NCI-H2107 (cell line): ENCODE results near the gene AKT1.

Experiments used
- DNase-seq: peaks from one replicate; lab custom pipeline; 2025; lab: John Stamatoyannopoulos, UW

Gene AKT1

GRCh38 chr14:104786091-104786586 is 9.4 kb downstream of the AKT1 start:
- DNase-seq: no peak

- DNase-seq: no peak
Observed at GRCh38 chr14:104785708-104786080, 9.9 kb downstream of the AKT1 start.

DNA sequence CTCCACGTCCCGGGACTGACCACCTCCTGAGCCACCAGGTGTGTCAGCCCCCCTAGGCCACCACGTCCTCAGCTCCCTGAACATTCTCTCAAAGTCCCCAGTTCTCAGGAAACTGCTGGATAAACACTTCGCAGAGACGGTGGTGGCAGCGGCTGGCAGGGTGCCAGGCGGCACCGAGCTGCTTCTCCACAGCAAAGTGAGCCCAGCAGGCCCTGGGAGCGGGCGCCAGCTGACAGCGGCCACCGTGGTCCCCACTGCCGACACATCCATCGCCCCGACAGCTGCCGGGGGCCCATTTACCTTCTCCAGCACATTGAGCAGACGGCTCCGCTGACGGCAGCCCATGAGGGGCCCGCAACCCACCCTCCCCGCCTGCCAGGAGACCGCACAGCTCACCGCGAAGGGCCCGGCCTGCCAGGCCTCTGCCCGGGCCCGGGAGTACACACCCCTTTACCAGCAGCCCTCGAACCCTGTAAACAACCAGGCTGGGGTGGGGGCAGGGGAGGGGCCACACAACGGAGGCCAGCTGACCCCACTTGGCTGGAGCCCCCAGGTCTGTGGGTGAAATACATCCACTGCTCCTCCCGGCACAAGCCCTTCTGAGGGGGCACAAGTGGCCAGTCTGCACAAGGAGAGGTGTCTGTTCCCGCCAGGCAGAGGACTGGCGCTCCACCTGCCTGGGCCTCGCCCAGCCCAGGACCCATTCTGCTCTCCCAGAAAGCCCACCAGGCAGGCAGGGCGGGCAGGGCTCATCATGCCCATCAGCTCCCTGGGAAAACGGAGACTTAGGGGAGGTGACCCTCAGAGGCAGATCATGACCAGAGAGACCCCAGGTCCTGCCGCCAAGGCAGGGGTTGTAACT is 10.5 kb downstream of the AKT1 start:
- peak; percentile 43 for DNase-seq

DNA sequence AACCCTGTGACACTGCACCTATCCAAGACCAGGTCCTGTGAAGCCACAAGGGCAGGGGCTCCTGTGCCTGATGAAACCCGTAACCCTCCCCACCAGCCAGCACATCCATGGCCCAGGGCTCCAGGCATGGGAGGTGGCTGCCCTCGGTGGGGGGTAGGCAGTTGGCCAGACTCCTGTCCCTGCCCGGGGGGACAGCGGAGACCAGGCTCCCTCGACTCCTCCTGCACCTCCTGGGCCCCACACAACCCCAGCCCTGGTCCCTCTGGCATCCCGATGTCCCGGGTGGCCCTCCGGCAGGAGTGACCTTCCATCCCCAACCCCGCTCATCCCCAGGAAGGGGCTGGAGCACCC is 11.4 kb downstream of the AKT1 start:
- no peak for DNase-seq

GRCh38 chr14:104783484-104784217 is 11.9 kb downstream of the AKT1 start:
- no peak for DNase-seq

GRCh38 chr14:104782808-104783139 is 12.8 kb downstream of the AKT1 start:
- DNase-seq: no peak

DNA sequence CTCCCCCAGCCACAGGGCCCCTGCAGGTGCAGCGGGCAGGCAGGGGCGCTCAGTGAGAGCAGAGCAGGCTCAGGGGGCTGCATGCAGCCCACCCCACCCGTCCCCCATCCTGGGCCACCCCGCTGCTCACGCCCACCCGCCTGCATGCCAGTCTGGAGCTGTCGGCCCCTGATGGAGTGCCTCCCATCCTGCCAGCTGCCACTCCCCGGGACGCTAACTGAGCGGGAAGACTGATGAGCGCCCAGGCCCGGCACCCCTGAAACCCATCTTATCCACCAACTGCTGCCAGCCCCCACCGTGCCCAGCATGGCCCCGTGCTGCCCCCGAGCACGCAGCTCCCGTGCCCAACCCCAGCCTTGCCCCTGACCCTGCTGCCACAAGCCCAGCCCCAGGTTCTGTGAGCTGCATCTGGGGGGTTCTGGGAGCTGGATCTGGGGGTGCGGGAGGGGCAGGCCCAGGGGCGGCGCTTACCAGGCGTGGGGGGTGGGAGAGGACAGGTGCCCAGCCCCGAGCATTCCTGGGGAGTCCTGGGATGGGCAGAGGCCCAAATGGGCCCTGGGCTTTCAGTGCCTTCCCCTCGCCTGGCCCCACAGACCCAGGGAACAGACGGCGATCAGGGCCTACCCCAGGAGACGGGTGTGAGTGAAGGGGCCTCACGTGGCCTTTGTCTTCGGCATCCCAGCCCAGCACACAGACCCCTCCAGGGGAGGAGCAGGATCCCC is 13.3 kb downstream of the AKT1 start:
- DNase-seq: no peak

GRCh38 chr14:104781271-104782077 is 14.1 kb downstream of the AKT1 start:
- no peak for DNase-seq

DNA sequence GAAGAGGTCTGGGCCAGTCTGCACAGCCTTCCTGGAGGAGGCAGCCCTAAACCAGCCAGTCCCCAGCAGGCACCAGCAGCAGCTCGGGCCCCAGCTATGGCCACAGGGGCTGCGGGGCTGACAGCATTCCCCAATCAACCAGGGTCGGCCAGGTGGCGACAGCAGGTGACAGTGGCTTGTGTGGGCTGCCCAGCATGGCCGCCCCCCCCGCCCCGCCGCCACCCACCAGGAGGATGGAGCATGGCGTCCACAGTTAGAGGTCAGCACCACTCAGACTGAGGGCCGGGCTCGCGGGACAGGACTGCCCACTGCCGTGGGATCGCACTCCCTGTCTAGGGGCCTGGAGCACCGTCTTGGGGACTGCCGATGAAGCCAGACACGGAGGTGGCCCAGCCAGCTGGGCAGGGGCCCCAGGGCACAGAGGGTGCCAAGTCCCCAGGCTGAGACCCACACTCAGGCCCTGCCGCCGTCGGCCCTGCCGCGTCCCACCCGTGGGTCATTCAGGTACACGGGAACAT is 15.0 kb downstream of the AKT1 start:
- DNase-seq: no peak

DNA sequence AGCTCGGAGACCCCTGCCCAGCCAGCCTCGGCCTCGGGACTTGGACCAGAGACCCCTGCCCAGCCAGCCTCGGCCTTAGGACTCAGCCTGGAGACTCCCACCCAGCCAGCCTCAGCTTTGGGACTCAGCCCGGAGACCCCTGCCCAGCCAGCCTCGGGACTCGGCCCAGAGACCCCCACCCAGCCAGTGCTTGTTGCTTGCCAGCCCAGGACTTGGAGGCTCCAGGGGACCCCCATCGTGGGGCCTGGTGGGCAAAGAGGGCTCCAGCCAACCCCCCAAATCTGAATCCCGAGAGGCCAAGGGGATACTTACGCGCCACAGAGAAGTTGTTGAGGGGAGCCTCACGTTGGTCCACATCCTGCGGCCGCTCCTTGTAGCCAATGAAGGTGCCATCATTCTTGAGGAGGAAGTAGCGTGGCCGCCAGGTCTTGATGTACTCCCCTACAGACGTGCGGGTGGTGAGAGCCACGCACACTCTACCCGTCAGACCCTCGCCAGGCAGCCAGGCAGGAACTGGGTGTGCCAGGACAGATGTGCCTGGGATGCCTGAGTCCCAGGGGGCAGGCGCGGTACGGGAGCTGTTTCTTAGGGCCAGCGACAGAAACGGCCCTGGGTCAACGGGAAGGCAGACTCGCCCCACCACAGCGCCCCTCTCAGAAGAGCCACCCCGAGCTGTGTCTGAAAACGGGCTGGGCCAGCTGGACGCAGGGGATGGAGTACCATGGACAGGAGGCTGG is 15.6 kb downstream of the AKT1 start:
- no peak for DNase-seq

DNA sequence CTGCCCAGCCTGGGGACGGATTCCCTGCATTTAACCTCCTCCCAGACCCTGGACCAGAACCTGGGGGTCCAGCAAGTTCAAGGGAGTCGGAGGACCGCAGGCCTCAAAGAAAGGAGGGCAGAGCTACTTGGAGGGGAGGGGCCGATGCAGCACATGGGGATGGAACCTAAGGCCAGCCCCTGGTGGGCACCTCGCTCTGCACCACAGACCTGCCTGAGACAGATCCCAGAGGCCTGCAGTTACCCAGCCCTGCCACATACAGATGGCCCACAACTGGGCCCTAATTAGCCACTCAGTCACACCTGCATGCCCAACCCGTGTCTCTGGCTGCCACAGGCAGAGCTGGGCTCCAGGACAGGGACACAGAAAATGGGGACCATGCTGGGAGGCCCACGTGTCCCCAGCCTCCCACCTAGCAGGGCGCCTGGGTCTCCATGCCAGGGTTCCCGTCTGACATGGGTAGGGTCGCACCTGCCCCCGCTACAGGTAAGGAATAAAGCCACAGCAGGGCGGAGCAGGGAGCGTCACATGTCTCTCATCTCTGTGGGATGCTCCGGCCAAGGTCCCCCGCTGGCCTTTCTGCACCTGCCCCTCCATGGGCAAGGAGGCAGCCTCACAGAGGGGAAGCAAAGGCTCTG is 16.7 kb downstream of the AKT1 start:
- DNase-seq: no peak

DNA sequence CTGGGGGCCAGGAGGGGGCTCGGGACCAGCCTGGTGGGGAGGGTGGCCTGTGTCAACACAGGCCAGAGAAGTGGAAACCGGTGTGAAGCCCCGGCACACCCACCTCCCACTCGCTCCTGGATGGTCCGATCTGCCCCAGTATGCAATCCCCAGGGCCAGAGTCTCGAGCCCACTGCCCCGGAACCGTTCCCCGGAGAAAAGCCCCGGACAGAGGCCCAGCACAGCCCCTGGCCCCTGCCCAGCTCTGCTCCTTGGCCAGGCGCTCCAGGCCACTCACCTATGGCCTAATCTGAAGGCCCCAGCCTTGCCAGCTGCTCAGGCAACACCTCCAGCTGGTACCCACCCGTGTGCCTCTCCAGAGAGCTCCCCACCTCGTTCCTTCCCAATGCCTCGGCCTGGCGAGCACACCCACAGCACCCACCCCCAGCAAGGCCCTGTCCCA is 17.7 kb downstream of the AKT1 start:
- no peak for DNase-seq

- DNase-seq: no peak
Observed at GRCh38 chr14:104776961-104777807, 18.4 kb downstream of the AKT1 start.

DNA sequence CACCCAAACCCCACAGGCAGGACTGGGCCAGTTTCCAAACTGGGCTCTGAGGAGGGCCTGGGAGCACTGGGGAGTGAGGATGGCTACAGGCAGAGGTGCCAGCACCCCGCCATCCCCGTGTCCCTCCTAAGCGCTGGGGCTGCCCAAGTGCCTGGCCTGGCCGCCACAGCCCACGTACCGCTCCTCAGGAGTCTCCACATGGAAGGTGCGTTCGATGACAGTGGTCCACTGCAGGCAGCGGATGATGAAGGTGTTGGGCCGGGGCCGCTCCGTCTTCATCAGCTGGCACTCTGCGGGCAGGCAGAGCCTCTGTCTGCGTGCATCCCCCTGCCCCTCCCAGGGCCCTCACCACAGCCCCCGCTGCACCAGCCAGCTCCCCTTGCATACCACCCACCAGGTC is 19.1 kb downstream of the AKT1 start:
- DNase-seq: no peak

DNA sequence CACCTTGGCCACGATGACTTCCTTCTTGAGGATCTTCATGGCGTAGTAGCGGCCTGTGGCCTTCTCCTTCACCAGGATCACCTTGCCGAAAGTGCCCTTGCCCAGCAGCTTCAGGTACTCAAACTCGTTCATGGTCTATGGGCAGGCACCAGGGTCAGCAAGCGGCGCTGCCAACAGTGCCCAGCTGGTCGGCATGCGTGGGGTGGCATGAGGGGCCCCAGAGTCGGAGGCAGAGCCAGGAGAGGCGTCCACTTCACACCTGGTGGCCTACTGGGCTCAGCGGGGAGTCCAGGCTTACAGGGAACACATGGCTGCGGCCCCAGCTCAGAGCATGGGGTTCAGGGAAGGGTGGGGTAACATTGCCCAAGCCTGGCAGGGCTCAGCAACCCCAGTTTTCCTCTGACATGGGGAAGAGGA is 20.5 kb downstream of the AKT1 start:
- no peak for DNase-seq

DNA sequence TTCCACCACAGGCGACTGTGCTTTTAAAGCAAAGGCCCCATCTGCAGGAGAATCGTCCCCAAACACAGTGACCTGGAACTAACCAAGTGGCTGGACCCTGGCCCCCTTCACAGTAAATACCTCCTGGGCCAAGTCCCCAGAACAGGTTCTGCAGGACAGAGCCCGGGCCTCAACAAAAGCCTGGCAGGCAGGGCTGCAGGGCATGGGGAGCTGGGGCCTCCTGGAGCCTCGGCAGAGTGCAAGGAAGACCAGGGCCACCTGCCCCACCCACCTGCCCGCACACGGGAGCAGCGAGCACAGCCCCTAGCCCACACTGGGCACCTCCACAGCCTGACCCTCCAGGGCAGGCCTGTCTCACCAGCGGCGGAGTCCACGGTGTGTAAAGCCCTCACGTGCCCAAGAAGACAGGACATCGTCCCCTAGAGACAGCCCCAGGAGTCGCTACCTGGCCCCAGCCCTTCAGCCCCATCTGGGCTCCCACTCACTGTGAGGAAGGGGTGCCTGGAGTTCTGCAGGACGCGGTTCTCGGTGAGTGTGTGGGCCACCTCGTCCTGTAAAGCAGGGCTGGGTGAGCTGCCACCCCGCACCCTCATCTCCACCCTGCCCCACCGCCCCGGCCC is 21.0 kb downstream of the AKT1 start:
- no peak for DNase-seq

DNA sequence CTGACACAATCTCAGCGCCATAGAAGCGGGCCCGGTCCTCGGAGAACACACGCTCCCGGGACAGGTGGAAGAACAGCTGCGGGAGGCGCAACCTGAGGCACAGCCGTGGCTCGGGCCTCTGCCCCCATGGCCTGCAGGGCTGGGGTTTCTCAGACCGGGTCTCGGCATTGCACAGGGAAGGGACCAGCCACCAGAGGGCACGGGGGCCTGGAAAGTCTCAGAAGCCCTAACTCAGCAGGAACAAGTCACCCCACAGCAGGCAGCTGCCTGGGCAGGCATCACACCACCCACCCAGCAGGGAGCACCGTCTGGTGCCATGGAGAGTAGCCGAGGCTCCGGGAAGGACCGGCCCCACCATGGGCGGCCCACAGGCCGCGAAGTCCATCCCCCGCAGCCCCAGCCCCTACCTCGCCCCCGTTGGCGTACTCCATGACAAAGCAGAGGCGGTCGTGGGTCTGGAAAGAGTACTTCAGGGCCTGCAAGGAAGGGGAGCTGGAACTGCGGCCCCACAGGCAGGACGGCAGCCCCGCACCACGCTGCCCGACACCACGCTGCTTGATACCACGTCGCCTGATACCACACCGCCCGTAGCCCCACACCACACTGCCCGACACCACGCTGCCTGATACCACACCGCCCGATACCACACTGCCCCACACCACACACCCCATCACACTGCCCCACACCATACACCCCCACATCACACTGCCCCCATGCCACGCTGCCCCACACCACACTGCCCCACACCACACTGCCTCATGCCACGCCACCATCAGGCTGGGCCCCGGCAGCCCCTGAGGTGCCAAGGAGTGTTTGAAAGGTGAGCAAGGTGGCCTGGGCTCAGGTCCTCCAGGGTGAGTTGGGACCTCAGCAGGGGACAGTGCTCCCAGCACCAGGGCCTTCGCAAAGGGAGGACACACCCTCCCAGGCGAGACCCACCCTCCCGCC is 21.8 kb downstream of the AKT1 start:
- no peak for DNase-seq
